Measurements from ENCODE around the gene PDPK1. TPM values are rescaled to one million over a fixed set of nuclear protein-coding genes. Genes with fewer than 3 reads are reported as not detected.
A peak's percentile ranks its signal among the peaks of the same experiment; 100 is the strongest.
"Not testable (repeated sequence)": the region's sequence is repeated elsewhere in the genome, so short reads cannot be mapped to it uniquely, and the experiment has no call there.

Gene PDPK1
- total RNA-seq, 2 donors from 2014 or later = 25.0 to 29.5 TPM

- not testable (repeated sequence) for DNase-seq (ENCODE audit: low spot score); H3K4me1 ChIP-seq; H3K9me3 ChIP-seq; H3K27ac ChIP-seq; H3K27me3 ChIP-seq; H3K36me3 ChIP-seq; H3K4me3 ChIP-seq
Observed at GRCh38 chr16:2550283-2550878, 12.6 kb downstream of the PDPK1 start.

- DNase-seq (ENCODE audit: low spot score); H3K9me3 ChIP-seq: not testable (repeated sequence)
Observed at GRCh38 chr16:2551420-2551889, 13.6 kb downstream of the PDPK1 start.

GRCh38 chr16:2554709-2555425, 17.0 kb downstream of the PDPK1 start:
- H3K27me3 ChIP-seq; H3K36me3 ChIP-seq; H3K27ac ChIP-seq; H3K4me3 ChIP-seq; H3K4me1 ChIP-seq; DNase-seq (ENCODE audit: low spot score); H3K9me3 ChIP-seq: not testable (repeated sequence)

More at GRCh38 chr16:2551420-2551889, 13.6 kb downstream of the PDPK1 start:
- not testable (repeated sequence) for H3K4me1 ChIP-seq, H3K27me3 ChIP-seq, H3K27ac ChIP-seq, H3K4me3 ChIP-seq, H3K36me3 ChIP-seq

GRCh38 chr16:2557150-2557549, 19.3 kb downstream of the PDPK1 start:
- not testable (repeated sequence) for H3K9me3 ChIP-seq; H3K36me3 ChIP-seq; H3K4me3 ChIP-seq; H3K27ac ChIP-seq; H3K27me3 ChIP-seq; DNase-seq (ENCODE audit: low spot score); H3K4me1 ChIP-seq

- not testable (repeated sequence) for DNase-seq (ENCODE audit: low spot score); H3K36me3 ChIP-seq; H3K27me3 ChIP-seq; H3K4me3 ChIP-seq; H3K9me3 ChIP-seq; H3K27ac ChIP-seq; H3K4me1 ChIP-seq
Observed at GRCh38 chr16:2560131-2560797, 22.4 kb downstream of the PDPK1 start.

- H3K4me3 ChIP-seq; H3K36me3 ChIP-seq; H3K9me3 ChIP-seq; H3K27me3 ChIP-seq; DNase-seq (ENCODE audit: low spot score); H3K4me1 ChIP-seq; H3K27ac ChIP-seq: not testable (repeated sequence)
- peak in 1 of 2 donors; percentile 48 for TF ChIP-seq CTCF (IDR thresholded peaks at IDR 0.05)
Observed at GRCh38 chr16:2560798-2561133, 22.9 kb downstream of the PDPK1 start.

- H3K27ac ChIP-seq; H3K9me3 ChIP-seq; H3K4me3 ChIP-seq; H3K27me3 ChIP-seq; DNase-seq (ENCODE audit: low spot score); H3K4me1 ChIP-seq; H3K36me3 ChIP-seq: not testable (repeated sequence)
Observed at GRCh38 chr16:2567506-2567905, 29.7 kb downstream of the PDPK1 start.

- not testable (repeated sequence) for H3K4me3 ChIP-seq; H3K9me3 ChIP-seq; H3K4me1 ChIP-seq; DNase-seq (ENCODE audit: low spot score); H3K36me3 ChIP-seq; H3K27me3 ChIP-seq; H3K27ac ChIP-seq
Observed at GRCh38 chr16:2568573-2568972, 30.8 kb downstream of the PDPK1 start.

GRCh38 chr16:2572704-2573103, 34.9 kb downstream of the PDPK1 start:
- not testable (repeated sequence) for H3K9me3 ChIP-seq; H3K36me3 ChIP-seq; DNase-seq (ENCODE audit: low spot score); H3K27ac ChIP-seq; H3K4me3 ChIP-seq; H3K4me1 ChIP-seq; H3K27me3 ChIP-seq

- not testable (repeated sequence) for H3K9me3 ChIP-seq; H3K36me3 ChIP-seq; H3K27ac ChIP-seq; DNase-seq (ENCODE audit: low spot score); H3K27me3 ChIP-seq; H3K4me1 ChIP-seq; H3K4me3 ChIP-seq
Observed at GRCh38 chr16:2575839-2576238, 38.0 kb downstream of the PDPK1 start.

GRCh38 chr16:2577044-2577443, 39.2 kb downstream of the PDPK1 start:
- not testable (repeated sequence) for H3K4me1 ChIP-seq; H3K27me3 ChIP-seq; H3K9me3 ChIP-seq; H3K4me3 ChIP-seq; H3K36me3 ChIP-seq; DNase-seq (ENCODE audit: low spot score); H3K27ac ChIP-seq

- H3K27ac ChIP-seq; H3K36me3 ChIP-seq; H3K4me3 ChIP-seq; DNase-seq (ENCODE audit: low spot score); H3K27me3 ChIP-seq; H3K4me1 ChIP-seq; H3K9me3 ChIP-seq: not testable (repeated sequence)
Observed at GRCh38 chr16:2578905-2579304, 41.1 kb downstream of the PDPK1 start.

- H3K4me3 ChIP-seq; H3K27ac ChIP-seq; H3K27me3 ChIP-seq; H3K36me3 ChIP-seq; DNase-seq (ENCODE audit: low spot score); H3K9me3 ChIP-seq; H3K4me1 ChIP-seq: not testable (repeated sequence)
Observed at GRCh38 chr16:2580143-2580542, 42.3 kb downstream of the PDPK1 start.

GRCh38 chr16:2580818-2581217, 43.0 kb downstream of the PDPK1 start:
- not testable (repeated sequence) for H3K27me3 ChIP-seq; H3K36me3 ChIP-seq; DNase-seq (ENCODE audit: low spot score); H3K27ac ChIP-seq; H3K9me3 ChIP-seq; H3K4me3 ChIP-seq
- peaks cover 0 to 12% of the 10 kb centered on the region in 2 donors for H3K4me1 ChIP-seq

Measured in right atrium auricular region (tissue), 2 donors.